ENCODE results near the gene TOP2A. TPM values are rescaled to one million over a fixed set of nuclear protein-coding genes. Genes with fewer than 3 reads are reported as not detected.

Gene TOP2A
- total RNA-seq, 2 experiments from 2014 or later: 504 to 522 TPM

- no peak overlapping the region for H3K4me3 Mint-ChIP-seq
- peaks cover 10% of the 10 kb centered on the region for H3K27me3 Mint-ChIP-seq
- DNase-seq: no peak
- POLR2A ChIA-PET: no interaction called here
- CTCF ChIA-PET: interaction anchor here (0.7 to 8.7 kb wide), 11 partner anchors 9 to 220 kb away, joined by 3 to 82 read pairs (median 5); partner anchors contain the start of gene RARA
- peaks cover 41% of the 10 kb centered on the region for H3K4me1 Mint-ChIP-seq
- peaks cover 18% of the 10 kb centered on the region for H3K36me3 Mint-ChIP-seq (ENCODE audit: low read depth)
- no peaks in the 10 kb centered on the region for H3K9me3 Mint-ChIP-seq
- no peak overlapping the region for H3K27ac Mint-ChIP-seq
These were observed 60.5 kb downstream of the TOP2A start for GRCh38 chr17:40356990-40357881.

- peaks cover 21% of the 10 kb centered on the region for H3K36me3 Mint-ChIP-seq (ENCODE audit: low read depth)
These were observed 61.6 kb downstream of the TOP2A start for GRCh38 chr17:40355804-40356758.

GRCh38 chr17:40355123-40355803, 62.4 kb downstream of the TOP2A start:
- no peak overlapping the region for H3K27ac Mint-ChIP-seq
- peak; percentile 72 for DNase-seq
- H3K9me3 Mint-ChIP-seq: no peaks in the 10 kb centered on the region
- H3K36me3 Mint-ChIP-seq (ENCODE audit: low read depth): peaks cover 22% of the 10 kb centered on the region
- no peak overlapping the region for H3K4me3 Mint-ChIP-seq
- H3K4me1 Mint-ChIP-seq: peaks cover 31% of the 10 kb centered on the region
- CTCF ChIA-PET: interaction anchor here (0.8 to 8.7 kb wide), 30 partner anchors 11 to 509 kb away, joined by 3 to 82 read pairs (median 4); partner anchors contain the start of genes CDC6, GJD3 and RARA
- H3K27me3 Mint-ChIP-seq: peaks cover 4% of the 10 kb centered on the region
- POLR2A ChIA-PET: interaction anchor here (1.1 kb wide), 1 partner anchor 52 kb away, joined by 5 read pairs; no protein-coding TSS in a partner anchor

More at GRCh38 chr17:40355804-40356758, 61.6 kb downstream of the TOP2A start:
- no peak overlapping the region for H3K4me3 Mint-ChIP-seq
- H3K9me3 Mint-ChIP-seq: no peaks in the 10 kb centered on the region
- peaks cover 10% of the 10 kb centered on the region for H3K27me3 Mint-ChIP-seq
- DNase-seq: no peak
- ChIA-PET POLR2A (no interaction called here), CTCF (interaction anchor here (1.4 to 8.7 kb wide), 14 partner anchors 12 to 204 kb away, joined by 3 to 82 read pairs (median 10); partner anchors contain the start of genes CDC6 and RARA)
- H3K4me1 Mint-ChIP-seq: peaks cover 37% of the 10 kb centered on the region
- no peak overlapping the region for H3K27ac Mint-ChIP-seq

GRCh38 chr17:40354221-40355122, 63.2 kb downstream of the TOP2A start:
- Mint-ChIP-seq H3K27ac (peak overlapping the region; percentile 54), H3K36me3 (ENCODE audit: low read depth) (peaks cover 30% of the 10 kb centered on the region)

GRCh38 chr17:40352779-40353394, 64.8 kb downstream of the TOP2A start:
- Mint-ChIP-seq H3K36me3 (ENCODE audit: low read depth) (peaks cover 34% of the 10 kb centered on the region), H3K27ac (peak overlapping the region; percentile 64), H3K9me3 (no peaks in the 10 kb centered on the region), H3K4me1 (peaks cover 39% of the 10 kb centered on the region), H3K4me3 (no peak overlapping the region), H3K27me3 (no peaks in the 10 kb centered on the region)
- no peak for DNase-seq
- POLR2A ChIA-PET: no interaction called here
- CTCF ChIA-PET: interaction anchor here (0.5 to 8.7 kb wide), 10 partner anchors 13 to 487 kb away, joined by 3 to 82 read pairs (median 14); partner anchors contain the start of genes GJD3 and RARA

More at GRCh38 chr17:40354221-40355122, 63.2 kb downstream of the TOP2A start:
- Mint-ChIP-seq H3K4me1 (peaks cover 33% of the 10 kb centered on the region), H3K27me3 (no peaks in the 10 kb centered on the region), H3K4me3 (no peak overlapping the region), H3K9me3 (no peaks in the 10 kb centered on the region)
- ChIA-PET POLR2A (interaction anchor here (1.1 kb wide), 1 partner anchor 52 kb away, joined by 5 read pairs; no protein-coding TSS in a partner anchor), CTCF (interaction anchor here (0.8 to 8.7 kb wide), 32 partner anchors 8 to 510 kb away, joined by 3 to 82 read pairs (median 4); partner anchors contain the start of genes CDC6, GJD3 and RARA)
- no peak for DNase-seq

- ChIA-PET POLR2A (no interaction called here), CTCF (interaction anchor here (0.5 to 8.7 kb wide), 11 partner anchors 12 to 181 kb away, joined by 3 to 82 read pairs (median 3); partner anchors contain the start of genes GJD3 and RARA)
- H3K4me1 Mint-ChIP-seq: peaks cover 45% of the 10 kb centered on the region
- DNase-seq: no peak
- no peaks in the 10 kb centered on the region for H3K27me3 Mint-ChIP-seq
- peak overlapping the region; percentile 64 for H3K27ac Mint-ChIP-seq
- H3K9me3 Mint-ChIP-seq: no peaks in the 10 kb centered on the region
- no peak overlapping the region for H3K4me3 Mint-ChIP-seq
- H3K36me3 Mint-ChIP-seq (ENCODE audit: low read depth): peaks cover 34% of the 10 kb centered on the region
These were observed 65.4 kb downstream of the TOP2A start for GRCh38 chr17:40352237-40352778.

GRCh38 chr17:40351359-40352236, 66.1 kb downstream of the TOP2A start:
- POLR2A ChIA-PET: no interaction called here
- H3K36me3 Mint-ChIP-seq (ENCODE audit: low read depth): peaks cover 34% of the 10 kb centered on the region
- peaks cover 52% of the 10 kb centered on the region for H3K4me1 Mint-ChIP-seq

GRCh38 chr17:40350689-40351358, 66.9 kb downstream of the TOP2A start:
- Mint-ChIP-seq H3K4me3 (no peak overlapping the region), H3K36me3 (ENCODE audit: low read depth) (peaks cover 34% of the 10 kb centered on the region), H3K27me3 (no peaks in the 10 kb centered on the region), H3K9me3 (no peaks in the 10 kb centered on the region), H3K4me1 (peaks cover 59% of the 10 kb centered on the region), H3K27ac (no peak overlapping the region)
- CTCF ChIA-PET: interaction anchor here (1.0 to 8.7 kb wide), 6 partner anchors 15 to 182 kb away, joined by 3 to 82 read pairs (median 3); partner anchors contain the start of gene RARA
- no peak for DNase-seq
- POLR2A ChIA-PET: no interaction called here

More at GRCh38 chr17:40351359-40352236, 66.1 kb downstream of the TOP2A start:
- CTCF ChIA-PET: interaction anchor here (0.6 to 8.7 kb wide), 8 partner anchors 15 to 182 kb away, joined by 3 to 82 read pairs (median 3); partner anchors contain the start of gene RARA
- Mint-ChIP-seq H3K4me3 (no peak overlapping the region), H3K27me3 (no peaks in the 10 kb centered on the region), H3K27ac (peak overlapping the region; percentile 5), H3K9me3 (no peaks in the 10 kb centered on the region)
- no peak for DNase-seq

GRCh38 chr17:40349895-40350688, 67.6 kb downstream of the TOP2A start:
- no peaks in the 10 kb centered on the region for H3K9me3 Mint-ChIP-seq
- CTCF ChIA-PET: interaction anchor here (1.0 kb wide), 1 partner anchor 21 kb away, joined by 3 read pairs; no protein-coding TSS in a partner anchor
- peaks cover 66% of the 10 kb centered on the region for H3K4me1 Mint-ChIP-seq
- no peak overlapping the region for H3K4me3 Mint-ChIP-seq
- POLR2A ChIA-PET: no interaction called here
- peaks cover 29% of the 10 kb centered on the region for H3K36me3 Mint-ChIP-seq (ENCODE audit: low read depth)
- no peaks in the 10 kb centered on the region for H3K27me3 Mint-ChIP-seq
- DNase-seq: no peak
- peak overlapping the region; percentile 10 for H3K27ac Mint-ChIP-seq
